Left ventricle myocardium inferior (tissue), 1 donor: ENCODE results near the gene REXO4. TPM values are rescaled to one million over a fixed set of nuclear protein-coding genes. Genes with fewer than 3 reads are reported as not detected.

Experiments
- DNase-seq: peaks from one replicate; pipeline ENCODE4 v3.0.0-alpha.2; 2020
- H3K27ac ChIP-seq: fragments of 200-600 bp; replicated peaks from 2 replicates; pipeline ENCODE4 v1.8.0; 2021
- H3K27me3 ChIP-seq: fragments of 200-600 bp; 2 replicates; pipeline ENCODE4 v1.8.0; 2021; ENCODE audit warnings: low read depth
- H3K36me3 ChIP-seq: fragments of 200-600 bp; 2 replicates; pipeline ENCODE4 v1.8.0; 2021
- H3K4me1 ChIP-seq: fragments of 200-600 bp; 2 replicates; pipeline ENCODE4 v1.8.0; 2021
- H3K4me3 ChIP-seq: fragments of 200-600 bp; 2 replicates; pipeline ENCODE4 v1.8.0; 2021; ENCODE audit warnings: mild to moderate bottlenecking, moderate library complexity
- H3K9me3 ChIP-seq: fragments of 200-600 bp; replicated peaks from 2 replicates; pipeline ENCODE4 v1.8.0; 2021
- intact Hi-C: fragments of 100-400 bp; cut with micrococcal nuclease; formaldehyde crosslinking; loops from one replicate; pipeline ENCODE4 v1.11.0; 2022
- total RNA-seq: library from RNA; stranded (reverse); fragmentation: NEBNext Ultra II Directional; extraction: Animal tissue kit (Norgen Biotek cat#: 25700); gene quantifications from one replicate; pipeline ENCODE4 v1.2.1, GENCODE V29; 2021
- TF ChIP-seq, protein P1 (sequence below): fragments of 200-600 bp; IDR thresholded peaks from 2 replicates; pipeline ENCODE4 v1.8.0; 2021; ENCODE audit warnings: antibody characterized with exemption, mild to moderate bottlenecking, borderline replicate concordance
- donor health status: DM: no; HTN: yes; CAD: no; lungs with severe emphysema.

REXO4 gene
- total RNA-seq, 1 donor from 2014 or later, result 16.5 TPM

DNA sequence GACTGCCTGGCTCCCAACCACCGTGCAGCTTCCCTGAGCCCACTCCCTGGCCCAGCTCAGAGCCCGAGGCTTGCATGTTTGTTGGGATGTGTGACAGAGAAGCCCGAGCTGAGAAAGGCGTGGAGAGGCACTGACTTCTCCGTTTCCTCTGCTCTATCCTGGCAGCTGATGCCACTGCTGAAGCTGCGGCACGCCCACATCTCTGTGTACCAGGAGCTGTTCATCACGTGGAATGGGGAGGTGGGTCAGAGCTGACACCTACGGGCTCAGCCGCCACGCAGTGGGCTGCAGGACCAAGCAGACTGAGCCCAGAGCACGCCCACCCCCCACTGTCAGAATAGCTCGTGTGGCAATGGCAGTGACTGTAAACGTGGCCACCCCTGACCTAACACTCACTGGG lies 32.4 kb downstream of the REXO4 start:
- H3K9me3 ChIP-seq, result no peaks in the 10 kb centered on the region
- peaks cover 9% of the 10 kb centered on the region for H3K27me3 ChIP-seq
- no peak overlapping the region for H3K27ac ChIP-seq
- DNase-seq, result no peak
- TF ChIP-seq, protein P1, sequence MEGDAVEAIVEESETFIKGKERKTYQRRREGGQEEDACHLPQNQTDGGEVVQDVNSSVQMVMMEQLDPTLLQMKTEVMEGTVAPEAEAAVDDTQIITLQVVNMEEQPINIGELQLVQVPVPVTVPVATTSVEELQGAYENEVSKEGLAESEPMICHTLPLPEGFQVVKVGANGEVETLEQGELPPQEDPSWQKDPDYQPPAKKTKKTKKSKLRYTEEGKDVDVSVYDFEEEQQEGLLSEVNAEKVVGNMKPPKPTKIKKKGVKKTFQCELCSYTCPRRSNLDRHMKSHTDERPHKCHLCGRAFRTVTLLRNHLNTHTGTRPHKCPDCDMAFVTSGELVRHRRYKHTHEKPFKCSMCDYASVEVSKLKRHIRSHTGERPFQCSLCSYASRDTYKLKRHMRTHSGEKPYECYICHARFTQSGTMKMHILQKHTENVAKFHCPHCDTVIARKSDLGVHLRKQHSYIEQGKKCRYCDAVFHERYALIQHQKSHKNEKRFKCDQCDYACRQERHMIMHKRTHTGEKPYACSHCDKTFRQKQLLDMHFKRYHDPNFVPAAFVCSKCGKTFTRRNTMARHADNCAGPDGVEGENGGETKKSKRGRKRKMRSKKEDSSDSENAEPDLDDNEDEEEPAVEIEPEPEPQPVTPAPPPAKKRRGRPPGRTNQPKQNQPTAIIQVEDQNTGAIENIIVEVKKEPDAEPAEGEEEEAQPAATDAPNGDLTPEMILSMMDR, result no peak
- intact Hi-C loops, result no loop called here
- no peak overlapping the region for H3K4me3 ChIP-seq
- H3K4me1 ChIP-seq, result no peaks in the 10 kb centered on the region
- no peaks in the 10 kb centered on the region for H3K36me3 ChIP-seq

DNA sequence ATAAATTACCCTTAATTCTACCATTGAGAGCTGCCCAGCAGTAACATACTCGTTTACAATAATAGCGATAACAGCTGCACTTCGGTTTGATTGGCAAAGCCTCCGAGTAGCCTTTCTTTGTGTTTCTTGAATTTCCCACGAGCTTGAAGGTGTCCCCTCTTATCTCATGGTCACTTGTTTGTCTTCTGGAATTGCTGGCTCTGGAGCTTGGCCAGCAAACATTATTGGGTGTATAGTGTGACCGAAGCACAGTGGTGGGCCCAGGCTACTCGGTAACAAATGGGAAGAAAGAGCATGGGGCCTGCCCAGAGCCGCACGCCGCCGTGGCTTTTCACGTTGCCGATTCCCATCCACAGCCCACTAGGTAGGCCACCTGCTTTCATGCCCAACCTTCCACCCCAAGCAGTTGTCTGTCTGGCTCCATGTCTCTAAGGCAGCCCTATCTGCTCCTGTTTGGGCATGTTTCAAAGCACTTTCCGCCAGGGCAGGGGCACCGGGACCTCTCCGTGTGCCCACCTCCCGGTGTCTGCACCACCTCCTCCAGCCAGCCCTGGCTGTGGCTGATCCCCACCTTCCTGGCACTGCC lies 33.0 kb downstream of the REXO4 start:
- H3K9me3 ChIP-seq, result no peaks in the 10 kb centered on the region
- TF ChIP-seq, protein P1, result no peak
- DNase-seq, result no peak
- peaks cover 6% of the 10 kb centered on the region for H3K27me3 ChIP-seq
- intact Hi-C loops, result no loop called here
- H3K27ac ChIP-seq, result no peak overlapping the region
- H3K36me3 ChIP-seq, result no peaks in the 10 kb centered on the region
- H3K4me1 ChIP-seq, result no peaks in the 10 kb centered on the region
- H3K4me3 ChIP-seq, result no peak overlapping the region

DNA sequence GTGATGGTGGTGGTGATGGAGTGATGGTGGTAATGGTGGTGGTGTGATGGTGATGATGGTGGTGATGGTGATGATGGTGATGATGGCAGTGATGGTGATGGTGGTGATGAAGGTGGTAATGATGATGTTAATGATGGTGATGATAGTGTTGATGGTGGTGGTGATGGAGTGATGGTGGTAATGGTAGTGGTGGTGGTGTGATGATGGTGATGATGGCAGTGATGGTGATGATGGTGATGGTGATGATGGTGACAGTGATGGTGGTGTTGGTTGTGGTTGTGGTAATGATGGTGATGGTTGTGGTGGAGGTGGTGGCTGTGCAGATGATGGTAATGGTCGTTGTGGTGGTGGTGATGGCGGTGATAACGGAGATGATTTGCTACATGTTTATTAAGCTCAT lies 34.4 kb downstream of the REXO4 start:
- Histone ChIP-seq H3K27me3 (no peaks in the 10 kb centered on the region), H3K36me3 (no peaks in the 10 kb centered on the region), H3K9me3 (no peaks in the 10 kb centered on the region), H3K27ac (no peak overlapping the region), H3K4me3 (no peak overlapping the region), H3K4me1 (no peaks in the 10 kb centered on the region)
- intact Hi-C loops, result no loop called here
- TF ChIP-seq, protein P1, result no peak
- no peak for DNase-seq

DNA sequence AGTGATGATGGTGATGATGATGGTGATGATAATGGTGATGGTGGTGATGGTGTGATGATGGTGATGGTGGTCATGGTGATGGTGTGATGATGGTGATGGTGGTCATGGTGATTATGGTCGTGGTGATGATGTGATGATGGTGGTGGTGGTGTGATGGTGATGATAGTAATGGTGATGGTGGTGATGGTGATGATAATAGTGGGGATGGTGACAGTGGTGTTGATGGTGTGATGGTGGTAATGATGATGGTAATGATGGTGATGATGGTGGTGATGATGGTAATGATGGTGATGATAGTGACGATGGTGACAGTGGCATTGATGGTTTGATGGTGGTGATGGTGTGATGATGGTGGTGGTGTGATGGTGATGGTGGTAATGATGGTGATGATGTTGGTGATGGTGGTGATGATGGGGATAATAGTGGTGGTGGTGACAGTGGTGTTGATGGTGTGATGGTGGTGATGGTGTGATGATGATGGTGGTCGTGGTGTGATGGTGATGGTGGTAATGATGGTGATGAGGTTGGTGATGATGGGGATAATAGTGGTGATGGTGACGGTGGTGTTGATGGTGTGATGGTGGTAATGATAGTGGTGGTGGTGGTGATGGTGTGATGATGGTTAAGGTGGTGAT lies 35.2 kb downstream of the REXO4 start:
- no peaks in the 10 kb centered on the region for H3K27me3 ChIP-seq
- no peak overlapping the region for H3K4me3 ChIP-seq
- H3K36me3 ChIP-seq, result no peaks in the 10 kb centered on the region
- intact Hi-C loops, result no loop called here
- H3K9me3 ChIP-seq, result no peaks in the 10 kb centered on the region
- no peaks in the 10 kb centered on the region for H3K4me1 ChIP-seq
- DNase-seq, result no peak
- TF ChIP-seq, protein P1, result no peak
- H3K27ac ChIP-seq, result no peak overlapping the region

DNA sequence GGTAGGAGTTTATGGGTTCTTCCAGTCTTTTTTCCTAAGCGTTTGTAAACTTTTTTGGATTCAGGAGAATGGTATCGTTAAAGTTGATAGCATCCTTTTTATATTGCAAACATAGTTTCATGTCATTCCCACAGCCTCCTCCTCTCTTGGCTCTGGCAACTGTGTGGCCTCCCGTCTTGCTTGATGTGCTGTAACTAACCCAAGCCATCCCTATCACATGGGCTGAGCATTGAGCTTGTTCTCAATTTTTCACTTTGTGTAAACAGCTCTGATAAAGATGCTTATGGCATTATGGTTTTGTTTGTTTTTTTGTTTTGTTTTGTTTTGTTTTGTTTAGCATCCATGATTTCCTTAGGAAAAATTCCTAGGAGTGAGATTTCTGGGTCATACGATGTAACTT lies 37.1 kb downstream of the REXO4 start:
- TF ChIP-seq, protein P1, result no peak
- no peak for DNase-seq
- no peak overlapping the region for H3K4me3 ChIP-seq
- H3K9me3 ChIP-seq, result no peaks in the 10 kb centered on the region
- H3K27ac ChIP-seq, result no peak overlapping the region
- intact Hi-C loops, result no loop called here
- H3K36me3 ChIP-seq, result no peaks in the 10 kb centered on the region
- no peaks in the 10 kb centered on the region for H3K27me3 ChIP-seq
- peaks cover 11% of the 10 kb centered on the region for H3K4me1 ChIP-seq
